Heart right ventricle (tissue), 16 donors: ENCODE results near the gene PLXNB3. TPM values are rescaled to one million over a fixed set of nuclear protein-coding genes. Genes with fewer than 3 reads are reported as not detected.

Experiments used
- ATAC-seq, 8 donors: fragments of 200-7000 bp; cut with Tn5 transposase; one replicate each; pipeline ENCODE4 v1.9.1; 2020; ENCODE audit warnings: mild to moderate bottlenecking in 8 of 8, moderate library complexity in 8 of 8, moderate number of reproducible peaks in 1 of 8
- DNase-seq, 2 donors: peaks; one replicate each; pipeline ENCODE4 v3.0.0-alpha.2; 2020
- H3K27ac ChIP-seq, 10 donors: fragments of 200-600 bp; sonication (generic) in 2 of 10; one replicate each; pipeline versions ENCODE4 v1.5.0 to v1.8.0; 2020 to 2022; ENCODE audit warnings: mild to moderate bottlenecking in 3 of 10
- H3K27me3 ChIP-seq, 7 donors: fragments of 200-600 bp; one replicate each; pipeline ENCODE4 v1.8.0; 2021 to 2022; ENCODE audit warnings: mild to moderate bottlenecking in 2 of 7
- H3K36me3 ChIP-seq, 9 donors: fragments of 200-600 bp; sonication (generic) in 1 of 9; one replicate each; pipeline versions ENCODE4 v1.5.0 to v1.8.0; 2020 to 2022; ENCODE audit warnings: mild to moderate bottlenecking in 2 of 9
- H3K4me1 ChIP-seq, 9 donors: fragments of 200-600 bp; sonication (generic) in 1 of 9; one replicate each; pipeline versions ENCODE4 v1.5.0 to v1.8.0; 2020 to 2022; ENCODE audit warnings: mild to moderate bottlenecking in 4 of 9
- H3K4me3 ChIP-seq, 10 donors: fragments of 200-600 bp; sonication (generic) in 2 of 10; one replicate each; pipeline versions ENCODE4 v1.5.0 to v1.8.0; 2020 to 2022; ENCODE audit warnings: mild to moderate bottlenecking in 7 of 10, moderate library complexity in 2 of 10
- H3K9me3 ChIP-seq, 11 donors: fragments of 200-600 bp in 10 of 11; sonication (generic) in 2 of 11; one replicate each; pipeline versions ENCODE4 v1.5.0 to v1.8.0; 2013 to 2022; ENCODE audit warnings: mild to moderate bottlenecking in 2 of 11, control low read depth in 1 of 11, moderate library complexity in 1 of 11
- CTCF ChIP-seq, 9 donors: fragments of 200-600 bp; sonication (generic) in 2 of 9; IDR thresholded peaks; one replicate each; pipeline versions ENCODE4 v1.5.0 to v1.8.0; 2021 to 2022; ENCODE audit warnings: antibody characterized with exemption in 9 of 9, mild to moderate bottlenecking in 5 of 9, moderate library complexity in 1 of 9
- WGBS, 2 donors: extraction: QIAGEN DNeasy Blood & Tissue Kit; methylation state at CpG; one replicate each; pipeline ENCODE4 v1.1.7; 2013; ENCODE audit warnings: inconsistent platforms in 1 of 2; 5-methylcytosine and 5-hydroxymethylcytosine counted together
- intact Hi-C, 10 donors: fragments of 100-400 bp; cut with DNase I; formaldehyde crosslinking; loops; one replicate each; pipeline versions ENCODE4 v1.11.1 to v1.14.2; 2022
- polyA plus RNA-seq, 2 donors: library from polyadenylated mRNA; stranded (reverse); fragments of 200-250 nt; gene quantifications; one replicate each; pipeline ENCODE4 v1.2.3, GENCODE V29; 2013
- total RNA-seq, 10 donors: library from RNA; stranded (reverse); fragmentation: NEBNext Ultra II Directional in 3 of 10; extraction: Animal tissue kit (Norgen Biotek cat#: 25700) in 3 of 10; gene quantifications; one replicate each; pipeline versions ENCODE4 v1.2.1 to v1.2.4, GENCODE V29; 2021 to 2023
- donor health status: Arrhythmogenic right ventricular cardiomyopathy.
- donor health status: ischemic (EF 13 %, LVEDD 7.1; RV severe dilation, severe dysfunction).
- donor health status: healthy with polysubstance abuse.
- donor health status: DM: no; HTN: yes; CAD: no.
- donor health status: DM: no; HTN: no; CAD: no.
- donor health status: ischemic (EF 25% LVEDD 6.9; RV normal size, moderate dysfunction).
- donor health status: ischemic (EF 25% LVEDD 5.7; RV mildly dilated, moderate dysfunction).
- donor health status: healthy.
- donor health status: DM: yes; HTN: yes; CAD: no.
- donor health status: Ischemic cardiomyopathy.
- donor health status: ischemic (EF 35%, LVEDD 5.7; RV mildly dilated, moderate dysfunction).
- donor health status: nonischemic (EF 11% LVEDD 7.7; RV severe dilation, severe dysfunction).
- donor health status: DM: yes; HTN: yes; CAD: no.
- donor health status: PGD.
- donor health status: ischemic (EF 29% LVEDD 5.4; RV normal size, mild dysfunction).
- donor health status: nonischemic (EF 23%, LVEDD 6.1; RV moderate dilation, normal function).

PLXNB3 gene
- total and polyA plus RNA-seq, 12 donors = 1.1 to 8.1 (median 4.3) TPM

GRCh38 chrX:153801669-153802068 is 37.6 kb downstream of the PLXNB3 start:
- intact Hi-C loops = no loop called here
- no peak for ATAC-seq
- Histone ChIP-seq H3K27ac (no peak overlapping the region), H3K4me1 (peaks cover 0 to under 1% (median 0%) of the 10 kb centered on the region in 9 donors), H3K36me3 (peaks cover 0 to 27% (median 0%) of the 10 kb centered on the region in 9 donors), H3K27me3 (no peaks in the 10 kb centered on the region), H3K9me3 (peaks cover 0 to 14% (median 0%) of the 10 kb centered on the region in 11 donors), H3K4me3 (no peak overlapping the region)
- DNase-seq = no peak
- WGBS, 2 donors = 84 to 93% methylated on average over 8 of the region's 8 CpGs
- TF ChIP-seq CTCF (IDR thresholded peaks at IDR 0.05) = no peak

GRCh38 chrX:153802513-153803045 is 38.5 kb downstream of the PLXNB3 start:
- Histone ChIP-seq H3K4me1 (no peaks in the 10 kb centered on the region), H3K36me3 (peaks cover 0 to 18% (median 0%) of the 10 kb centered on the region in 9 donors), H3K27ac (no peak overlapping the region), H3K9me3 (peaks cover 0 to 8% (median 0%) of the 10 kb centered on the region in 11 donors), H3K27me3 (no peaks in the 10 kb centered on the region), H3K4me3 (no peak overlapping the region)
- WGBS, 2 donors = 66 to 74% methylated on average over 14 of the region's 14 CpGs
- ATAC-seq = no peak
- intact Hi-C loops = no loop called here
- no peak for TF ChIP-seq CTCF (IDR thresholded peaks at IDR 0.05)
- DNase-seq = no peak

GRCh38 chrX:153803211-153804099 is 39.4 kb downstream of the PLXNB3 start:
- peaks cover 0 to 6% (median 0%) of the 10 kb centered on the region in 11 donors for H3K9me3 ChIP-seq
- H3K27ac ChIP-seq = no peak overlapping the region
- no peaks in the 10 kb centered on the region for H3K4me1 ChIP-seq
- intact Hi-C loops = no loop called here
- H3K4me3 ChIP-seq = no peak overlapping the region
- peaks cover 0 to 9% (median 0%) of the 10 kb centered on the region in 9 donors for H3K36me3 ChIP-seq
- no peak for TF ChIP-seq CTCF (IDR thresholded peaks at IDR 0.05)
- 96 to 97% methylated on average over 52 to 86 of the region's 87 CpGs for WGBS, 2 donors
- DNase-seq = no peak
- no peak for ATAC-seq
- H3K27me3 ChIP-seq = no peaks in the 10 kb centered on the region

- Histone ChIP-seq H3K9me3 (peaks cover 0 to 6% (median 0%) of the 10 kb centered on the region in 11 donors), H3K4me3 (no peak overlapping the region), H3K4me1 (no peaks in the 10 kb centered on the region), H3K27me3 (no peaks in the 10 kb centered on the region), H3K36me3 (peaks cover 0 to 2% (median 0%) of the 10 kb centered on the region in 9 donors), H3K27ac (no peak overlapping the region)
- no peak for ATAC-seq
- DNase-seq = no peak
- intact Hi-C loops = no loop called here
- WGBS, 2 donors = 96% methylated on average over 19 to 34 of the region's 34 CpGs
- no peak for TF ChIP-seq CTCF (IDR thresholded peaks at IDR 0.05)
These were observed 40.1 kb downstream of the PLXNB3 start for GRCh38 chrX:153804100-153804595.
